HL-60 (cell line): ENCODE data around the gene ANGEL2.

Experiments
- CTCF ChIP-seq: IDR thresholded peaks from one replicate; pipeline ENCODE4 v1.5.1; 2011; ENCODE audit warnings: low read length, control low read depth, inconsistent platforms; ENCODE audit not compliant: insufficient read depth
- GABPA ChIP-seq: IDR thresholded peaks from 2 replicates; pipeline ENCODE4 v1.6.1; 2012; ENCODE audit warnings: low read depth
- POLR2AphosphoS5 ChIP-seq: IDR thresholded peaks from 2 replicates; pipeline ENCODE4 v1.6.1; 2012; ENCODE audit warnings: low read depth
- REST ChIP-seq: IDR thresholded peaks from 2 replicates; pipeline ENCODE4 v1.6.1; 2012; ENCODE audit warnings: low read depth; ENCODE audit not compliant: insufficient replicate concordance

DNA sequence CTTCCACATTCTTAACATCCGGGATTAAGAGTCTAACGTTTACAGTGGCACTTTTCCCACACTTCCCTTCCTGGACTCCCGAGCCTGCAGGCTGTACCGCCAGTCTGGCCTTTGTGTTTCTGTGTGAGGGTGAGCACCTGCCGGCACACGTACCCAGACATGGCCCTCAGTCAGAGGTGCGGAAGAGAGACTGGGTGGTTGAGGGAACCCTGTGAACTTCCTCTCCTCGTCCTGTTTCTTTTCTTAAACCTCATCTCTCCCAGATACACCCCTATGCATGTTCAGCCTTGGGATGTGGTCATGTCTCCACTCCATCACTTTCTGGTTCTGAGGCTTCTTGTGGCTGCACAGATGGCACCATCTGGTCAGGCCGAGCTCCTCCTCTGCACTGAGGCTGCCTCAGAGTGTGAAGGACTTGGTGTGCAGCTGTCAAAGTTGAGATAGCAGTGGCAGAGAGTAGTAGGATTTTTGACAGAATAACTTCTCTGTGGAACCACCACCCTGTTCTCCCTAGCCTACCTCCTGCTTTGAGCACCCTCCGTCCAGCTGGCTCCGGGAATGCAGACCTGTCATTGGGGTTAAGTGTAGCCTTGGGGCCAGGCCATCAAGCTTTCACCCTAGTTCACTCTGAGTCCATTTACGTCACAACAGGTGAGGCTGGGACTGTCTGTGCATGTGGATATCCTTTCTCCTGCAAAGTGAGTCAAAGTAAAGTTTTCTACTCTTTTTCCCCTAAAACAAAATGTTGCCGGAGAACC is 33.9 kb downstream of the ANGEL2 start:
- TF ChIP-seq CTCF = no peak
- TF ChIP-seq POLR2AphosphoS5 = no peak
- TF ChIP-seq GABPA = no peak
- no peak for TF ChIP-seq REST
